GM12801 (cell line): ENCODE data around the gene CKAP4.

Source experiments
- TF ChIP-seq, protein P1 (sequence below): IDR thresholded peaks from one replicate; pipeline ENCODE4 v1.5.1; 2011; ENCODE audit warnings: control low read depth; ENCODE audit not compliant: insufficient read length; ENCODE audit errors: extremely low read depth

CKAP4 gene

DNA sequence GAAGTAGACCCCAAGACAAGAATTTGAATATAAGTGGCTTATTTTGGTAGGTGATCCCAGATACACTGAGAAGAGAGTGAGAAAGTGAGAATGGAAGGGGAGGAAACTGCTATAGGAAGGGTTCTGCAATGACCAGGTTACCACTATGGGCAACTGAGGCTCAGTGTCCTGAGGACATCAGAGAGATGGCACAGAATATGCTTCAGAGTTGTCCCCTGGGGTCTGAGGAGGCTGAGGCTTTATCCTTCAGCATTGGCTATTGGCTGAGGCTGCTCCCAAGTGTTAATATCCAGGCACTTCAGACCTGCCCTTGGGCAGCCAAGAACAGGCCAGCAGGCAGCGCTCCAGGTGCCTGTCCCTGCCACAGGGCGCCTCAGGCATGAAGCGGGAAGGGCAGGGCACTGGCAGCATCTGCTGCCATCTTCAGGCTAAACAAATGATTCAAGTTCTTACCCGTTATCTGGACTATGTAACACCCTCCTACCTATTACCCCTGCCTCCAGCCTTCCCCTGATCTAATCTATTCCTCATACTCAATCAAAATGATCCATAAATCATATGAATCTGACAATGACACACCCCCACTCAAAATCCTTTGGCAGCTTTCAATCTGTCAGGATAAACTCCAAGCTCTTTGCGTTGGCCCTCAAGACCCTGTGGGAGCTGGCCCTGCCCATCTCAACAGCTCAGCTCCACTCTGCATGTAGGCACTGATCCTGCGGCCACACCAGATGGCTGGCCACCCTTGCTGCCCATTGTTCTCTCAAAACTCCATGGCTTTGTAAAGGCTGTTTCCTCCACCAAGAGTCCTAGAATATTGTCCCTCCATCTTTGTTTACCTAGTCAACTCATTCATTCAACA is 42.4 kb downstream of the CKAP4 start:
- TF ChIP-seq, protein P1, sequence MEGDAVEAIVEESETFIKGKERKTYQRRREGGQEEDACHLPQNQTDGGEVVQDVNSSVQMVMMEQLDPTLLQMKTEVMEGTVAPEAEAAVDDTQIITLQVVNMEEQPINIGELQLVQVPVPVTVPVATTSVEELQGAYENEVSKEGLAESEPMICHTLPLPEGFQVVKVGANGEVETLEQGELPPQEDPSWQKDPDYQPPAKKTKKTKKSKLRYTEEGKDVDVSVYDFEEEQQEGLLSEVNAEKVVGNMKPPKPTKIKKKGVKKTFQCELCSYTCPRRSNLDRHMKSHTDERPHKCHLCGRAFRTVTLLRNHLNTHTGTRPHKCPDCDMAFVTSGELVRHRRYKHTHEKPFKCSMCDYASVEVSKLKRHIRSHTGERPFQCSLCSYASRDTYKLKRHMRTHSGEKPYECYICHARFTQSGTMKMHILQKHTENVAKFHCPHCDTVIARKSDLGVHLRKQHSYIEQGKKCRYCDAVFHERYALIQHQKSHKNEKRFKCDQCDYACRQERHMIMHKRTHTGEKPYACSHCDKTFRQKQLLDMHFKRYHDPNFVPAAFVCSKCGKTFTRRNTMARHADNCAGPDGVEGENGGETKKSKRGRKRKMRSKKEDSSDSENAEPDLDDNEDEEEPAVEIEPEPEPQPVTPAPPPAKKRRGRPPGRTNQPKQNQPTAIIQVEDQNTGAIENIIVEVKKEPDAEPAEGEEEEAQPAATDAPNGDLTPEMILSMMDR = no peak

DNA sequence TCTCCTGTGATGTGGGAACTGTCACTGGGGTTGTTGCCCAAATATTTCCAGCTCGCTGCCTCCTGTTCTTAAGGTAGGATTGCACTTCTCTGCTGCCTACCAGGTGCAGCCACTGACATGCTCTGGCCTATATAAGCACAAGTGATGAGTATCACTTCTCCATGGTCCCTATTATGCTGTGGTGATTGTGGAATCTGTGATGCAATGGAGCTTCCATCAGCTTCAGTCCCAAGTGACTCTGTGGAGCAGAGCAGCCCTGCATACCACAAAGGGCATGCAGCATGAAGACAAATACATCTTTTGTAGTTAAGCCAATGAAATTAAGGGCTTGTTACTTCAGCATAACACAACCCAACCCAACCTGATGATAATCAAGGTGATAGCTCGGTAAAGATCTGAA is 43.5 kb downstream of the CKAP4 start:
- TF ChIP-seq, protein P1 = no peak

DNA sequence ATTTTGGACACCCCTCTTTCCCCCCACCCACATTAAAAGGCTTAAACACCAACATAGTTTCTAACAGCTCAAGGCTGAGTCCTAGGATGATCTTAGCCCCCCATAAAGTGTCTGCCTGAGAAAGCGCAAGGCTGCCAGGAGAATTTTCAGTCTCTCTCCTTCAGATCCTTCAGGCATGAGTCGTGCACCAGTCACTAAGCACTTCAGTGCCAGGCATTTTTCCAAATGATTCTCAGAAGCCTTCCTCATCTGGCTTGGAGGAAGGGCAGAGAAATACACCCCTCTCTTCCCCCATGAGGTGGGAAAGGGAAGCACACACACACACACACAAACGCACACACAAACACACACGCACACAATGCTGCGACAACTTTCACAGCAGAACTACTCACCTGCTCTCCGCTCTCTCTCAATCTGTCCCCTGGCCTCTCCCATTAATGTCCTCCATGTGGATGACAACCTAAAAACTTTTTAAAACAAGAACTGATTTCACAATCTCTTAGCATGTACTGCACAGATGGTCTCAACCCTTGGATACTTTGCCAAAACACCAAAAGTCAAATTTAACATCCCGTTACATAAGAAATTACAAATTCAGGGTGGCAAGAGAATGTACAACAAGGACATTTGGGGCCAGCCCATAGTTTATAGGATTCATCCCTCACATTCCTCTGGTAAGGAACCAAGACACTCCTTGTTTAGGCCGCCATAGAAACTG is 49.8 kb downstream of the CKAP4 start:
- TF ChIP-seq, protein P1 = no peak

DNA sequence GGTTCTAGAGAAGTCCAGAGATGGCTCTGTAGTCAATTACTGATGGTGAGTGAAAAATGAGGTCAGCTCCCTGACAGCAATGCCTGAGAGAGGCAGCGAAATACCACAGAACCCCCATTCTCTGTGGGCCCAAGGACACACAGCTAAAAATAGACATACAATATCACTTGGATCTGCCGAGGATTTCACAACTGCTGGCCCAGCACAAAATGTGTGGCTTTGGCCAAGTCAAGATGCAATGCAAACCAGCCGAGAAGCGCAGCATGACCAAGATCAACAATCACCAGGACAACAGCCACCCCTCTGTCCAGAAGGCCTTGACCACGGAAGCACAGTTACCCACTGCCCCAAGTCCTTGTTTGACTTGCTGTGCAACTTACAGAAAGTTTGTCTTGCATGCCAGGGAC is 52.2 kb downstream of the CKAP4 start:
- TF ChIP-seq, protein P1 = no peak

DNA sequence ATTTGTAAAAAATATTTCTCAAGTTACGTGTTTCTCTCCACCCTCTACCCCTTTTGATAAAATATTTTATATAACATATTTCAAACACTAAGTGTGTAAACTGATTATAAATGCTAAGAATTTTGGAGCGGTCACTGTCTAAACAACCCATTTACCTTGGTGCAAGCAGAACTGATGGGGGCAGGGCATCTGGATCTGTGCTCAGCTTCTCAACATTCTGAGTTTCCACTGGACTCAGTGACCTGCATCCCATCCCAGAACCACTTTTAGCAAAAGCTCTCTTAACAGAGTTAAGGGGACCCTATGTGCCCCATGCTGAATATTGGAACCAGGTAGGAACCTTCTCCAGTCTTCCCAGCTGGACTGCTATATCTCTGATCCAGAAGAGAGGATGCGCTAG is 53.5 kb downstream of the CKAP4 start:
- TF ChIP-seq, protein P1 = no peak

DNA sequence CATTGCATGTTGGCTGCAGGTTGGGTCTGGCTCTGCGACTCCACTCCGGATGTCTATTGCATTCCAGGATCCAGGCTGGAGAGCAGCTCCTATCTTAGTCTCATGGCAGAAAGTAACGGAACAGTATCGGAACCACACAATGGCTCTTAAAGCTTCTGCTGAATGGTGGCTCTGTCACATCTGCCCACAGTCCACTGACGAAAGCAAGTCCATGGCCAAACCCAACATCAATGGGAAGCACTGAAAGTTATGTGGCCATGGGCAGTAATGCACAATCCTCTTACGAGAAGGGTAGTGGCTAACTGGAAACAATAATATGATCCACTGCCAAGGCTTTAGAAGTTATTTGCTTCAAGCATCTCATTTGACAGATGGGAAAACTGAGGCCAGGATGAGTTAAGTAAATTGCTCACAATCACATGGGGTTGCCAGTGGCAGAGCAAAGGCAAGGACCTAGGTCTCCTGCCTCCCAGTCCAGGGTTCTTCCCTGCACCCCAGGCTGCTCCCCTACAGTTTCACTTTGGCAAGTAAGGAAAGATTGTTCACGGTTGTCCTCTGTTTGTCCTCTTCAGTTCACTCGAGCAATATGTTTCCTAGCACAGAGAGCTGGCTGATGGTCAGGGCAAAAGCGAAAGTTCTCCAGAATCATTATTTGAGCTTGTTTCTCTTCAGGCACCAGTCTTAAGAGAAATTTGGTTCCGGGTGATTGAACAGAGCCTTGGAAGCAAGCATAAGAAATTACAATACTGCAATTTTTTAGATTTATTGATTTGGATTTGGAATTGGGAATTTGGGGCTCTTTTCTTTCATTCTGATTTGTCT is 54.2 kb downstream of the CKAP4 start:
- TF ChIP-seq, protein P1 = no peak
